IPS DF 6.9 (cell line): Measurements from ENCODE around the gene ALG11.
"Not testable (repeated sequence)": the region's sequence is repeated elsewhere in the genome, so short reads cannot be mapped to it uniquely, and the experiment has no call there.

ENCODE experiments used
- DNase-seq: peaks from one replicate; pipeline ENCODE4 v3.0.0-alpha.2; 2013; ENCODE audit warnings: low read depth, low spot score
- H3K27ac ChIP-seq: one replicate; pipeline ENCODE4 v1.5.1; 2013; ENCODE audit warnings: low read length, control low read depth
- H3K27me3 ChIP-seq: 2 replicates; pipeline ENCODE4 v1.6.1; 2013; ENCODE audit warnings: mild to moderate bottlenecking, low read length; ENCODE audit not compliant: control insufficient read depth, insufficient read depth
- H3K36me3 ChIP-seq: 2 replicates; pipeline ENCODE4 v1.6.1; 2013; ENCODE audit warnings: low read length; ENCODE audit not compliant: control insufficient read depth, insufficient read depth
- H3K4me1 ChIP-seq: 2 replicates; pipeline ENCODE4 v1.6.1; 2013; ENCODE audit warnings: low read length; ENCODE audit not compliant: control insufficient read depth, insufficient read depth
- H3K4me3 ChIP-seq: 2 replicates; pipeline ENCODE4 v1.5.1; 2013; ENCODE audit warnings: mild to moderate bottlenecking, low read length
- H3K9me3 ChIP-seq: 2 replicates; pipeline ENCODE4 v1.6.1; 2013; ENCODE audit warnings: low read length, inconsistent platforms; ENCODE audit not compliant: control insufficient read depth, insufficient read depth
- WGBS: extraction: QIAGEN DNeasy Blood & Tissue Kit; methylation state at CpG from one replicate; pipeline ENCODE4 v1.1.7; 2013; ENCODE audit warnings: mixed read lengths, missing lambda C conversion rate; ENCODE audit not compliant: insufficient read length, insufficient coverage; 5-methylcytosine and 5-hydroxymethylcytosine counted together

Gene ALG11

GRCh38 chr13:52061064-52061463 lies 48.9 kb downstream of the ALG11 start:
- DNase-seq, H3K36me3 ChIP-seq, H3K4me3 ChIP-seq, H3K4me1 ChIP-seq, H3K27ac ChIP-seq, H3K9me3 ChIP-seq, H3K27me3 ChIP-seq: not testable (repeated sequence)
- no CpG with 5 or more reads among the region's 3 CpGs for WGBS

- Histone ChIP-seq H3K27me3 (no peaks in the 10 kb centered on the region), H3K27ac (no peak overlapping the region), H3K9me3 (no peaks in the 10 kb centered on the region), H3K4me3 (no peak overlapping the region), H3K36me3 (no peaks in the 10 kb centered on the region), H3K4me1 (no peaks in the 10 kb centered on the region)
- no peak for DNase-seq
- WGBS, result no CpG with 5 or more reads among the region's 3 CpGs
Observed at GRCh38 chr13:52061587-52061986, 49.4 kb downstream of the ALG11 start.

GRCh38 chr13:52067237-52067636 lies 55.0 kb downstream of the ALG11 start:
- no peak for DNase-seq
- H3K36me3 ChIP-seq, result no peaks in the 10 kb centered on the region
- H3K9me3 ChIP-seq, result peaks cover 3% of the 10 kb centered on the region
- H3K4me1 ChIP-seq, result no peaks in the 10 kb centered on the region
- no peak overlapping the region for H3K27ac ChIP-seq
- no peak overlapping the region for H3K4me3 ChIP-seq
- H3K27me3 ChIP-seq, result no peaks in the 10 kb centered on the region

GRCh38 chr13:52070929-52071523 lies 58.8 kb downstream of the ALG11 start:
- H3K27ac ChIP-seq, result no peak overlapping the region
- no peaks in the 10 kb centered on the region for H3K36me3 ChIP-seq
- no peaks in the 10 kb centered on the region for H3K27me3 ChIP-seq
- WGBS, result no CpG with 5 or more reads among the region's 1 CpG
- H3K4me3 ChIP-seq, result no peak overlapping the region
- DNase-seq, result no peak
- no peaks in the 10 kb centered on the region for H3K4me1 ChIP-seq
- peaks cover 3% of the 10 kb centered on the region for H3K9me3 ChIP-seq
